BLaER1 treated with 17β-estradiol and CSF1 and Interleukin-3, amounts not matched to agents 10 nM and 100 nM (cell line): ENCODE measurements around the gene ASTE1.

ENCODE experiments used
- H3K27ac ChIP-seq, 11 experiments: shearing (Covaris generic); formaldehyde crosslinking; 2 replicates each; pipeline ENCODE4 v1.8.1; 2022
- H3K27me3 ChIP-seq, 11 experiments: shearing (Covaris generic); formaldehyde crosslinking; 2 replicates each; pipeline ENCODE4 v1.8.1; 2022
- H3K36me3 ChIP-seq, 11 experiments: shearing (Covaris generic); formaldehyde crosslinking; 2 replicates each; pipeline ENCODE4 v1.8.1; 2022
- H3K4me1 ChIP-seq, 10 experiments: shearing (Covaris generic); formaldehyde crosslinking; 2 replicates each; pipeline ENCODE4 v1.8.1; 2022
- H3K4me2 ChIP-seq, 11 experiments: shearing (Covaris generic); formaldehyde crosslinking; 2 replicates each; pipeline ENCODE4 v1.8.1; 2022
- H3K4me3 ChIP-seq, 10 experiments: shearing (Covaris generic); formaldehyde crosslinking; 2 replicates each; pipeline ENCODE4 v1.8.1; 2022
- H3K9ac ChIP-seq, 11 experiments: shearing (Covaris generic); formaldehyde crosslinking; 2 replicates each; pipeline ENCODE4 v1.8.1; 2022
- H3K9me3 ChIP-seq, 11 experiments: shearing (Covaris generic); formaldehyde crosslinking; replicated peaks in 1 of 11; 2 replicates each; pipeline ENCODE4 v1.8.1; 2022
- H4K20me1 ChIP-seq, 11 experiments: shearing (Covaris generic); formaldehyde crosslinking; 2 replicates each; pipeline ENCODE4 v1.8.1; 2022
- Cebpa-rat ChIP-seq, 11 experiments: shearing (Covaris generic); IDR thresholded peaks; 2 replicates each; pipeline ENCODE4 v1.8.1; 2022

ASTE1 gene

GRCh38 chr3:131025539-131025938, 1.1 kb downstream of the ASTE1 start:
- H3K4me2 ChIP-seq, result peak overlapping the region; percentile 79 to 96 (median 94)
- peaks cover 0 to 2% (median 0%) of the 10 kb centered on the region in 11 experiments; a peak in 1 of 22 replicates for H4K20me1 ChIP-seq
- H3K4me1 ChIP-seq, result peaks cover 15 to 33% (median 22%) of the 10 kb centered on the region in 10 experiments
- no peak for TF ChIP-seq Cebpa-rat (IDR thresholded peaks at IDR 0.05)
- peaks cover 12 to 35% (median 23%) of the 10 kb centered on the region in 11 experiments; a peak in 21 of 22 replicates for H3K36me3 ChIP-seq
- H3K9me3 ChIP-seq, result peaks cover 0 to 12% (median 4%) of the 10 kb centered on the region in 11 experiments; a peak in 8 of 22 replicates
- peak overlapping the region; percentile 66 to 83 (median 75); a peak in 17 of 20 replicates for H3K4me3 ChIP-seq
- H3K27ac ChIP-seq, result 0 out of 22 replicates have a peak overlapping the region, but pooled peaks of 1 of the 11 experiments have one; percentile 91
- H3K9ac ChIP-seq, result peak overlapping the region in 3 of 11 experiments; percentile 81 to 90 (median 88); a peak in 3 of 22 replicates
- H3K27me3 ChIP-seq, result no peaks in the 10 kb centered on the region

- Histone ChIP-seq H3K27ac (no peak overlapping the region), H3K4me3 (no peak overlapping the region), H3K4me2 (peak overlapping the region; percentile 0 to 69 (median 46); a peak in 20 of 22 replicates), H3K27me3 (no peaks in the 10 kb centered on the region), H3K9me3 (peaks cover 0 to 12% (median 4%) of the 10 kb centered on the region in 11 experiments; a peak in 8 of 22 replicates), H3K9ac (no peak overlapping the region), H3K36me3 (peaks cover 37 to 74% (median 57%) of the 10 kb centered on the region in 11 experiments), H4K20me1 (peaks cover 0 to 6% (median 0%) of the 10 kb centered on the region in 11 experiments; a peak in 2 of 22 replicates), H3K4me1 (peaks cover 7 to 22% (median 12%) of the 10 kb centered on the region in 10 experiments)
- no peak for TF ChIP-seq Cebpa-rat (IDR thresholded peaks at IDR 0.05)
Observed at GRCh38 chr3:131020122-131020693, 6.4 kb downstream of the ASTE1 start.

GRCh38 chr3:131018970-131019369, 7.7 kb downstream of the ASTE1 start:
- Histone ChIP-seq H3K9me3 (peaks cover 0 to 3% (median under 1%) of the 10 kb centered on the region in 11 experiments; a peak in 8 of 22 replicates), H3K4me3 (no peak overlapping the region), H3K27me3 (no peaks in the 10 kb centered on the region), H4K20me1 (peaks cover 0 to 6% (median 0%) of the 10 kb centered on the region in 11 experiments; a peak in 2 of 22 replicates), H3K9ac (no peak overlapping the region), H3K27ac (no peak overlapping the region), H3K4me2 (no peak overlapping the region), H3K36me3 (peaks cover 37 to 77% (median 60%) of the 10 kb centered on the region in 11 experiments), H3K4me1 (peaks cover 7 to 20% (median 11%) of the 10 kb centered on the region in 10 experiments)
- no peak for TF ChIP-seq Cebpa-rat (IDR thresholded peaks at IDR 0.05)

GRCh38 chr3:131009698-131010097, 16.9 kb downstream of the ASTE1 start:
- no peak for TF ChIP-seq Cebpa-rat (IDR thresholded peaks at IDR 0.05)
- H3K4me1 ChIP-seq, result peaks cover 0 to 12% (median 2%) of the 10 kb centered on the region in 10 experiments; a peak in 5 of 20 replicates
- H3K9ac ChIP-seq, result no peak overlapping the region
- no peaks in the 10 kb centered on the region for H3K27me3 ChIP-seq
- H3K36me3 ChIP-seq, result peaks cover 49 to 97% (median 88%) of the 10 kb centered on the region in 11 experiments
- H3K27ac ChIP-seq, result no peak overlapping the region
- H3K4me2 ChIP-seq, result no peak overlapping the region
- H3K4me3 ChIP-seq, result no peak overlapping the region
- H4K20me1 ChIP-seq, result no peaks in the 10 kb centered on the region
- no peaks in the 10 kb centered on the region for H3K9me3 ChIP-seq

- Histone ChIP-seq H3K27ac (no peak overlapping the region), H3K9me3 (no peaks in the 10 kb centered on the region), H3K9ac (no peak overlapping the region), H3K27me3 (no peaks in the 10 kb centered on the region), H4K20me1 (no peaks in the 10 kb centered on the region), H3K36me3 (peaks cover 48 to 97% (median 88%) of the 10 kb centered on the region in 11 experiments), H3K4me1 (peaks cover 0 to 12% (median 2%) of the 10 kb centered on the region in 10 experiments; a peak in 5 of 20 replicates), H3K4me2 (no peak overlapping the region), H3K4me3 (no peak overlapping the region)
- no peak for TF ChIP-seq Cebpa-rat (IDR thresholded peaks at IDR 0.05)
Observed at GRCh38 chr3:131008326-131008725, 18.3 kb downstream of the ASTE1 start.

GRCh38 chr3:131007782-131008181, 18.8 kb downstream of the ASTE1 start:
- no peaks in the 10 kb centered on the region for H3K27me3 ChIP-seq
- no peak overlapping the region for H3K4me2 ChIP-seq
- no peaks in the 10 kb centered on the region for H3K9me3 ChIP-seq
- no peak overlapping the region for H3K9ac ChIP-seq
- no peak overlapping the region; a peak in 1 of 22 replicates for H3K27ac ChIP-seq
- peak in 3 of 11 experiments; percentile 45 to 74 (median 72); a peak in 5 of 22 replicates for TF ChIP-seq Cebpa-rat (IDR thresholded peaks at IDR 0.05)
- H3K4me3 ChIP-seq, result no peak overlapping the region
- H3K4me1 ChIP-seq, result peaks cover 0 to 12% (median 2%) of the 10 kb centered on the region in 10 experiments; a peak in 5 of 20 replicates
- no peaks in the 10 kb centered on the region for H4K20me1 ChIP-seq
- H3K36me3 ChIP-seq, result peaks cover 49 to 97% (median 88%) of the 10 kb centered on the region in 11 experiments

- TF ChIP-seq Cebpa-rat (IDR thresholded peaks at IDR 0.05), result no peak
- H3K36me3 ChIP-seq, result peaks cover 49 to 97% (median 88%) of the 10 kb centered on the region in 11 experiments
- H3K4me3 ChIP-seq, result no peak overlapping the region
- H3K9ac ChIP-seq, result no peak overlapping the region
- H3K4me1 ChIP-seq, result peaks cover 0 to 12% (median 2%) of the 10 kb centered on the region in 10 experiments; a peak in 5 of 20 replicates
- H3K4me2 ChIP-seq, result no peak overlapping the region
- no peaks in the 10 kb centered on the region for H3K27me3 ChIP-seq
- no peaks in the 10 kb centered on the region for H4K20me1 ChIP-seq
- H3K27ac ChIP-seq, result no peak overlapping the region
- no peaks in the 10 kb centered on the region for H3K9me3 ChIP-seq
Observed at GRCh38 chr3:131007256-131007655, 19.4 kb downstream of the ASTE1 start.

GRCh38 chr3:131004603-131005002, 22.0 kb downstream of the ASTE1 start:
- Histone ChIP-seq H3K9ac (no peak overlapping the region), H3K9me3 (no peaks in the 10 kb centered on the region), H3K27ac (no peak overlapping the region), H3K27me3 (no peaks in the 10 kb centered on the region), H4K20me1 (no peaks in the 10 kb centered on the region), H3K4me3 (no peak overlapping the region), H3K4me2 (no peak overlapping the region), H3K36me3 (peaks cover 45 to 97% (median 79%) of the 10 kb centered on the region in 11 experiments), H3K4me1 (peaks cover 0 to 10% (median 2%) of the 10 kb centered on the region in 10 experiments; a peak in 5 of 20 replicates)
- no peak for TF ChIP-seq Cebpa-rat (IDR thresholded peaks at IDR 0.05)

- Histone ChIP-seq H3K27ac (no peak overlapping the region), H3K9me3 (no peaks in the 10 kb centered on the region), H3K4me2 (no peak overlapping the region), H3K4me3 (no peak overlapping the region), H4K20me1 (no peaks in the 10 kb centered on the region), H3K4me1 (no peaks in the 10 kb centered on the region), H3K36me3 (peaks cover 50 to 100% (median 81%) of the 10 kb centered on the region in 11 experiments), H3K9ac (no peak overlapping the region), H3K27me3 (no peaks in the 10 kb centered on the region)
- no peak for TF ChIP-seq Cebpa-rat (IDR thresholded peaks at IDR 0.05)
Observed at GRCh38 chr3:131001071-131001470, 25.6 kb downstream of the ASTE1 start.
